Measurements from ENCODE around the gene YBX2.

YBX2 gene

DNA sequence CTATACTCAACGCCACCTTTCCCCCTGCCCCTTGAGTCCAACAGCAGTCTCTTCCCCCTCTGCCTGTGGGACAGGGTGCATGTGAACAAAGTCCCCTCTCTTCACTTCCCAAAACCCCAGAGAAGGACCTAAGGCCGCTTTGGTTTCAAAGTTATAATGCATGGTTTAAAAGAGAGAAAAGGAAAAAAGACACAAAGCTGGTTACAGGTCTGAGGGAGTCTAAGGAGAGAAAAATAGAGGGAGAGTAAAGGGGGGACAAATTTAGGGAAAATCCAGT is 51.0 kb downstream of the YBX2 start:
- DNase-seq (ENCODE audit: low read depth) = no peak

- peak; percentile 86 for DNase-seq (ENCODE audit: low read depth)
Measured at GRCh38 chr17:7242717-7243452, 51.6 kb downstream of the YBX2 start.

DNA sequence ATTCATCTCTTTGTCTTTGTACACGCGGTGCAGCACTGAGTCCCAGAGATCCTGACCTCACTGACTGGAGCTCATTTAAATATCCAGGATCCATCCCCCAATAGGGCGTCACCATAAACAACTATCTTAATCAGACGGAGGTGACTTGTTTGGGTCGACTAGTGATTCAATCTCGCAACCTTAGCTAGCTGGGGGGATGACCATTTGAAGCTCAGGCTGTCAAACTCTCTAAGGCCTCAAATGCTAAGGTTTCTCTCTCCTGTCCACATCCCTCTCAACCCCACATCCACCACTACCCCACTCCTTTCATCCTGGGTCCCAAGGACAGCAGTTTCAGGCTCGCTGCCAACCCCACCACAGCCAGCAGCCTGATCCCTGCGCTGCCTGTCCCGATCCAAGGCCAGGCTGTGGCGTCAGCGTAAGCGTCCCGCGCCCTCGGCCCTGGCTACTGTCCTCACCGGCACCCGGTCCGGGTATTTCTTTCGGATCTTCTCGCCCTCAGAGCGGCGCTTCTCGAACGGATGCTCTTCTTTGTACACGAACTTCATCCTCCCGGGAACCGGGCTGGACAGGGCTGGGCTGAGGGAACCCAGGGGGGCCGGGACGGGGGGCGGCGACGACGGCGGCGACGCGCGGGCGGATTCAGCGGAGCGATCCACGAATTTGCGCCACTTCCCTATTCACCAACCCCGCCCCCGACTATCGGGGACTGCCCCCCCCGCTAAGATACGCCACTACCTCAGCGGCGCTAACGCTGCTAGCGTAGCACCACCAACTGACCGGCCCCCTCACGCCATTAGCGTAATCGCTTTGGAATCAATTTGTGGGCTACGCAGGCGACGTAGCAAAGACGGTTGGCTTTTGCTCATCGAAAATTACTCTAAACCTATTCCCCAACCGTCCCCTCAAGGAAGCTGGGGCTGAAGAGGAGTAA is 52.4 kb downstream of the YBX2 start, which contains the start of gene GABARAP:
Gene GABARAP (minus strand): TSS at position 667 of the 934 bp plus-strand sequence. CDS start 119 bp downstream, at position 548.
- peak; percentile 94 for DNase-seq (ENCODE audit: low read depth)

GRCh38 chr17:7241090-7241733 is 53.2 kb downstream of the YBX2 start:
- no peak for DNase-seq (ENCODE audit: low read depth)

GRCh38 chr17:7240375-7240774 is 54.1 kb downstream of the YBX2 start:
- DNase-seq (ENCODE audit: low read depth) = no peak

DNA sequence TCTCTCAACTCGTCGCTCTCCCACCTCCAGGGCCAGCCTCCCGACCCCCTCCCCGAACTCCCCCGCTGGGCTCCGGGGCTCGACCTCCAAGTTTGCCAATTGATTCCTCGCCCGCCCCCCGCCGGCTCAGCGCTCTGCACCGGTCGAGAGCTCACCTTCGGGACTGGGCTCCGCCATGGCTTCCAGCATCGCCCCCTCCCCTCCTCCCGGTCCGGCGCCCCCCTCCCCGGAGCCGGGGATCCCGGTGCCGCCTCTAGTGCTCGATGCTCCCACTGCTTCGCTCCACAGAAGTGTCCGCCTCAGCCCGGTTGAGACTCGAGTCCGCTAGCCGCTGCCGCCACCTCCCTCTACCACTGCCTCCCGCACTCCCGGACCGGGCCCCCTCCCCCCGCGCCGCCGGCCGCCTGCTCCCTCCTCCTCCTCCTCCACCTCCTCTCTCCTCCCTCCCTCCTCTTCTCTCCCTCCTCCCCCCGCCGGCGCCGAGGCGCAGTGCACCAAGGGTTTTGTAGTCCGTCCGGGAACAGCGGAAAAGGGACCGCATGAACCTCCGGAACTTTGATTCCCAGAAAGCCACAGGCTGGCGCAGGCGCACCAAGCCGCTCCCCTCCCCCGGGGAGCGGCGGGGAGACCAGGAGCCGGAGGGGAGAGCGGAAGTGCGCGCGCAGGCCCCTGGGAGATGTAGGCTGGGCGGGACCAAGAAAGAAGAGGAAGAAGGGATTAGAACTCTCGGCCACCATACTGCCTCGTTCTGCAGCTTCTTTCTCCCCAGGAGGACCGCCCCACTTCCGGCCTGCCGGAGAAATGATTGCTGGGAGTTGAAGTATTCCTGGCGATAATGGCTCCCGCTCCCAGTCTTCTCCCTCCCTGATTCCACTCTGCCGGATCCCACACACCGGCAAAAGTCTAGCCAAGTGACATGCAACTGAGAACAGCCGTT is 55.1 kb downstream of the YBX2 start, which contains the start of gene PHF23:
Gene PHF23 (minus strand): TSS at position 367 of the 937 bp plus-strand sequence. CDS start 178 bp downstream, at position 189.
- peak; percentile 94 for DNase-seq (ENCODE audit: low read depth)

- no peak for DNase-seq (ENCODE audit: low read depth)
Measured at GRCh38 chr17:7238420-7239090, 55.9 kb downstream of the YBX2 start.
